Peyer's patch (tissue), 4 donors: ENCODE measurements around the gene SYNGAP1.

ENCODE experiments used
- POLR2A ChIP-seq, 2 donors: fragments of 450-650 bp; IDR thresholded peaks; one replicate each; pipeline ENCODE4 v1.5.1; 2017; ENCODE audit warnings: antibody characterized with exemption in 2 of 2, mild to moderate bottlenecking in 2 of 2, moderate library complexity in 2 of 2
- TF ChIP-seq, protein P1 (sequence below), 6 experiments: fragments of 450-650 bp in 4 of 6; fragments of 200-600 bp in 2 of 6; sonication (generic) in 1 of 6; IDR thresholded peaks; one replicate each; pipeline ENCODE4 v1.5.1; 2017 to 2019; ENCODE audit warnings: antibody characterized with exemption in 6 of 6, mild to moderate bottlenecking in 3 of 6, moderate library complexity in 1 of 6

GRCh38 chr6:33420491-33421343 is 852 bp downstream of the SYNGAP1 start:
- no peak for TF ChIP-seq POLR2A (IDR thresholded peaks at IDR 0.05)
- TF ChIP-seq, protein P1, sequence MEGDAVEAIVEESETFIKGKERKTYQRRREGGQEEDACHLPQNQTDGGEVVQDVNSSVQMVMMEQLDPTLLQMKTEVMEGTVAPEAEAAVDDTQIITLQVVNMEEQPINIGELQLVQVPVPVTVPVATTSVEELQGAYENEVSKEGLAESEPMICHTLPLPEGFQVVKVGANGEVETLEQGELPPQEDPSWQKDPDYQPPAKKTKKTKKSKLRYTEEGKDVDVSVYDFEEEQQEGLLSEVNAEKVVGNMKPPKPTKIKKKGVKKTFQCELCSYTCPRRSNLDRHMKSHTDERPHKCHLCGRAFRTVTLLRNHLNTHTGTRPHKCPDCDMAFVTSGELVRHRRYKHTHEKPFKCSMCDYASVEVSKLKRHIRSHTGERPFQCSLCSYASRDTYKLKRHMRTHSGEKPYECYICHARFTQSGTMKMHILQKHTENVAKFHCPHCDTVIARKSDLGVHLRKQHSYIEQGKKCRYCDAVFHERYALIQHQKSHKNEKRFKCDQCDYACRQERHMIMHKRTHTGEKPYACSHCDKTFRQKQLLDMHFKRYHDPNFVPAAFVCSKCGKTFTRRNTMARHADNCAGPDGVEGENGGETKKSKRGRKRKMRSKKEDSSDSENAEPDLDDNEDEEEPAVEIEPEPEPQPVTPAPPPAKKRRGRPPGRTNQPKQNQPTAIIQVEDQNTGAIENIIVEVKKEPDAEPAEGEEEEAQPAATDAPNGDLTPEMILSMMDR (IDR thresholded peaks at IDR 0.05), result no peak
